ENCODE measurements around the gene WRAP53. TPM values are rescaled to one million over a fixed set of nuclear protein-coding genes. Genes with fewer than 3 reads are reported as not detected.

WRAP53 gene
- total and polyA plus RNA-seq, 5 donors, result 4.0 to 6.3 (median 4.9) TPM

DNA sequence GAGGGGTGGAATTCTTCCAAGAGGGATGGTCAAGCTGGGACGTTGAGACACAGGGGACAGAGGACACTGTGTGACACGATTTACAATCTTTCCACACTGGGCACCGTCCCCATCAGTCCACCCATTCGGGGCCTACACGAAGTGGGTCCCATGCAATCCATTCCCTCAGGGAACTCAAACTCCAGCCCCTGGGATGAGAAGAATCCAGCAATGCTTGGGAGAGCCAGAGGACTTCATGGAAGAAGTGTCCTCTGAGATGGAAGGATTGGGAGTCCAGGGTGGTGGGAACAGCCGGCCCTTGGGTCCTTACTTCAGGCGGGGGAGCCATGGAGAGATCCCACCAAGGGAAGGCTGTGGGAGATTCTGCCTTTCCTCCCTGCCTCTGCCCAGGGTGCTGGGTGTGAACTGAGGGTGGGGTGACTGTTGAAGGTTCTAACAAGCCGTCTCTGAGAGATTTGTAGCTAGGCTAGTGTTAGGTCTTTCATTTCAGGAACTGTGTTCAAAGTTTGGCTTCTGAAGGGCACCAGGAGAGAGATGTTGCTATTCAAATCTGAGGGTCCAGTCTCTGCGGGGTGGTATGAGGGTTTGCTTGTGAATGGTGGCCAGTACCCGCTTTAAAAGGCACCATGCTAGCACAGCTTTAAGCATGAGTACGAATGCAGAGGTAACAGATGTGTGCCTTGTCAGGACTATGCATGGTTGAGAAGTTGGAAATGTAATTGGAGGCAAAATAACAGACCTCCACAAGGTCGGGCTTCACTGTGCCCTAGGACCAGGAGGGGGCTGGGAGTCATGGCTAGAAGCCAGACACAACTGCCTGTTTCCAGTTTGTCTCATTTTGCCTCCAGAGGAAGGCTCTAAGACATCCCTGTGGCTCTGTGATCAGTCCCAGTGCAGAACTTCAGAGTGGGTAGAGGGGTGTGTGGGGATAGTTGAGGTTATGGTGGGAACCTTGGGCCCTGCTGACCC is 35.6 kb upstream of the WRAP53 start:
- no peaks in the 10 kb centered on the region for H3K27me3 ChIP-seq (ENCODE audit: control insufficient read depth, insufficient read depth)
- H3K4me3 ChIP-seq (ENCODE audit: low read length), result no peak overlapping the region
- intact Hi-C loops (cut with DNase I), result no loop called here
- no peaks in the 10 kb centered on the region for H3K9me3 ChIP-seq (ENCODE audit: control insufficient read depth, low read length)
- H3K4me1 ChIP-seq (ENCODE audit: control insufficient read depth, insufficient read depth, low read length), result peaks cover 2% of the 10 kb centered on the region
- H3K27ac ChIP-seq (ENCODE audit: low read length), result no peak overlapping the region
- ATAC-seq, result no peak
- 54% methylated on average over 12 of the region's 12 CpGs for WGBS
- DNase-seq, result no peak

DNA sequence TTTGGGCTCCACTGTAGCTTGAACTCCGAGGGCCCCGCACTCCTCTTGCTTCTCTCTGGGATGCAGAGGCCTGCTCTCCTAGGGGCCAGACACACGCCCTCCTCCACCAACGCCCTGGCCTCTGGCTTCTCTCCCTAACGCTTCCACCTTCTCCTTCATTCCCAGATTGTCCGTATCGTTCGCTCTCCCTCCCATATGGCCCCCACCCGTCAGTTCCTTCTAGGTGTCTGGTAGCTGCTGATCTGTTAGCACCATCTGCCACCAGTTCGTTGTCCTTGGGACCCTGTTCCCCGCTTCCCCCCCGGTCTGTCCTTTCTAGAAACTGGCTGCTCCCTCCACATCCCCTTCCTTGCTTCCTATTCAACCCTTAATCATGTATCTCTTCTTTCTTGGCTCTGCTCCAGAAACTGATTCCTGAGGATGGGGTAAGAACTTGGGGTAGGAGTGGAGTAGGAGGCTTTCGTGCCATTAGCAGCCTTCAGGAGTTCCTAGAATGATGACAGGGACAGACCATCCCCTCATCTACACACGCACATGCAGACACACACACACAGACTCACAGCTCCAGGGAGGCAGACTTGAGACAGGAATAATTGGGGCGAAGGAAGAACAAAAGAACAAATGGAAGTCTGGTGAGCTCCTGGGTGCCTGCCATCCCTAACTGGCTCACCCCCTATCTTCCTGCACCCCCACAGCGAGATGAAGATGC is 33.3 kb upstream of the WRAP53 start:
- intact Hi-C loops (cut with DNase I), result no loop called here
- no peak for ATAC-seq
- no peak for DNase-seq
- H3K27me3 ChIP-seq (ENCODE audit: control insufficient read depth, insufficient read depth), result no peaks in the 10 kb centered on the region
- peaks cover 2% of the 10 kb centered on the region for H3K4me1 ChIP-seq (ENCODE audit: control insufficient read depth, insufficient read depth, low read length)
- WGBS, result 65% methylated on average over 16 of the region's 16 CpGs
- no peak overlapping the region for H3K4me3 ChIP-seq (ENCODE audit: low read length)
- H3K9me3 ChIP-seq (ENCODE audit: control insufficient read depth, low read length), result no peaks in the 10 kb centered on the region
- H3K27ac ChIP-seq (ENCODE audit: low read length), result no peak overlapping the region

DNA sequence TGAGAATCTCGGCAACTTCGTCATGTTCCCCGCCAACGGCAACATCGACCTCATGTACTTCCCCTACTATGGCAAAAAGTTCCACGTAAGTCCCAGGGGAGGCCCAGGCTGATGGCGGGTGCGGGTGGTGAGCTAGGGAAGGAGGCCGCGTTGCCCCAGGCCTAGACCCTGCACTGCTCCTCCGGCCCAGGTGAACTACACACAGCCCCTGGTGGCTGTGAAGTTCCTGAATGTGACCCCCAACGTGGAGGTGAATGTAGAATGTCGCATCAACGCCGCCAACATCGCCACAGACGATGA is 32.8 kb upstream of the WRAP53 start:
- no peaks in the 10 kb centered on the region for H3K9me3 ChIP-seq (ENCODE audit: control insufficient read depth, low read length)
- no peak overlapping the region for H3K27ac ChIP-seq (ENCODE audit: low read length)
- ATAC-seq (no peak), DNase-seq (no peak)
- H3K27me3 ChIP-seq (ENCODE audit: control insufficient read depth, insufficient read depth), result no peaks in the 10 kb centered on the region
- 90% methylated on average over 17 of the region's 17 CpGs for WGBS
- intact Hi-C loops (cut with DNase I), result no loop called here
- H3K4me1 ChIP-seq (ENCODE audit: control insufficient read depth, insufficient read depth, low read length), result peaks cover 2% of the 10 kb centered on the region
- no peak overlapping the region for H3K4me3 ChIP-seq (ENCODE audit: low read length)

DNA sequence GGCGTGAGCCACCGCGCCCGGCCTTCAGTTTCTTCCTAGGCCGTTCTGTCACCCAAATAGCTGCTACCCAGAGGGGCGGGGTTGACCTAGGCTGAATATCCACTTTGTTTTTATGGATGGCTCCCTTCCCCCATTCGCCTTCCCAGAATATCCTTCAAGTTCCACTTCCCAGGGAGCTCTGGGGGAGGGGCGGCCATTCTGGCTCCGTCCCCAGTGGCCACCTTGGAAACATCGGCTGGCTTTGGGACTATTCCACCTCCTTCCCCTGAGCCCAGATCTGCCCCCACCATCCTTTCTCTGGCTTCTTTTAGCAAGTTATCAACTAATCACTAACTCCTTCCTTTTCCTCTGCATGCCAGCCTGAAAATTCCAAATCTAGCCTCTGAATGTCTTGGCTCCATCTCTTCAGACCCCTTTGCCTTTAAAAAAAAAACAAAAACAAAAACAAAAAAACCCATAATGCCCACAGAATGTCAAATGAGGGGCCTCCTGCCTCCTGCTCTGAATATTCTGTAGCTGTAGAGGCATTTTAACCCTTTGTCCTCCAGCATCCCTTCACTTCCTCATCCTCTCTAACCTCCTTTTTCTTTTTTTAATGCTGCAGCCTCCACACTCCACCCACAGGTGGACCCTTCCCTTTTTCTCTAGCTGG is 31.2 kb upstream of the WRAP53 start:
- peaks cover 1% of the 10 kb centered on the region for H3K4me1 ChIP-seq (ENCODE audit: control insufficient read depth, insufficient read depth, low read length)
- DNase-seq (peak; percentile 59 to 87 (median 78)), ATAC-seq (peak; percentile 47 to 57)
- no peaks in the 10 kb centered on the region for H3K27me3 ChIP-seq (ENCODE audit: control insufficient read depth, insufficient read depth)
- WGBS, result 23% methylated on average over 10 of the region's 10 CpGs
- no peak overlapping the region for H3K4me3 ChIP-seq (ENCODE audit: low read length)
- intact Hi-C loops (cut with DNase I), result no loop called here
- H3K27ac ChIP-seq (ENCODE audit: low read length), result no peak overlapping the region
- H3K9me3 ChIP-seq (ENCODE audit: control insufficient read depth, low read length), result no peaks in the 10 kb centered on the region

DNA sequence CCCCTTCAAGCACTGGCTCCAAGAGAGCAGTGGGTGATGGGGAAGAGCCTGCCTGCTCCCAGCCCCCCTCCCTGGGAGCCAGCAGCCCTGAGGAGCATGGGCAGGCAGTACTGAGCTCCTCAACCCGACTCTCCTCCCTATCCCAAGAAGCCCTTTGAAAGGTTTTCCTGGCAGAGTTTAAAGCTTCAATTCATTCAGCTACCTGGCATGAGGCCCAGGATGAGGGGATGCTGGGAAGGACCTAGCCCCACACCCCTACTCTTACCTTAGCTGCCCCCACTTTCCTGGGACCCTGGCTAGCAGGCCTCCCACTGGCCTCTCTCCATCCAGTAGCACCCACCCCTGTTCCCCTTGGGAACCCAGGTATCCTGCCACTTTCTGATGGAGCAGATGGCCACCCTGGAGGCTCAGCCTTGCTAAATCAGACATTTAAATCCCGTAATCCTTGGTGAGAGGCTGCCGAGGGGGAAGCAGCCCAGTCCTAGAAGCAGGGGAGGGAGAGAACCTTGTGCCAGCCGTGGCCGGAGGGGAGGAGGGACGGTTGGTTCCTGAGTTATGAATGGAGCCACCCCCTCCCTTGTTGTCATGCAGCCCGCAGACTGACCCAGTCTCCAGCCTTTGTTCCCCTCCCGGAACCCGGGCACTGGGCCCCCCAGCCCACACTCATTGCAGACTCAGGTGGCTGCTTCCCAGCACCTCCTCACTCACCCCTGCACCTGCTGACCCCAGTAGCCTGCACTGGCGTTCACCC is 20.4 kb upstream of the WRAP53 start:
- H3K4me1 ChIP-seq (ENCODE audit: control insufficient read depth, insufficient read depth, low read length), result no peaks in the 10 kb centered on the region
- DNase-seq (no peak), ATAC-seq (peak; percentile 22 to 28)
- intact Hi-C loops (cut with DNase I), result no loop called here
- no peaks in the 10 kb centered on the region for H3K27me3 ChIP-seq (ENCODE audit: control insufficient read depth, insufficient read depth)
- no peak overlapping the region for H3K27ac ChIP-seq (ENCODE audit: low read length)
- WGBS, result 71% methylated on average over 10 of the region's 10 CpGs
- H3K4me3 ChIP-seq (ENCODE audit: low read length), result no peak overlapping the region
- no peaks in the 10 kb centered on the region for H3K9me3 ChIP-seq (ENCODE audit: control insufficient read depth, low read length)

DNA sequence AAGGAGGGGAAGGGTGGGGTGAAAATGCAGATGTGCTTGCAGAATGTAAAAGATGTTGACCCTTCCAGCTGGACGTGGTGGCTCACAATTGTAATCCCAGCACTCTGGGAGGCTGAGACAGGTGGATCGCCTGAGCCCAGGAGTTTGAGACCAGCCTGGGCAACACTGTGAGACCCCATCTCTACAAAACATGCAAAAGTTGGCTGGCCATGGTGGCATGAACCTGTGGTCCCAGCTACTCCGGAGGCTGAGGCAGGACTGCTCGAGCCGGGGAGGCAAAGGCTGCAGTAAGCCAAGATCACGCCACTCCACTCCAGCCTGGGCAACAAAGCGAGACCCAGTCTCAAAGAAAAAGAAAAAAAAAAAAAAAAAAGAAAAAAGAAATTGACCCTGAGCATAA is 19.8 kb upstream of the WRAP53 start:
- ATAC-seq, result no peak
- H3K9me3 ChIP-seq (ENCODE audit: control insufficient read depth, low read length), result peaks cover 3% of the 10 kb centered on the region
- H3K27ac ChIP-seq (ENCODE audit: low read length), result no peak overlapping the region
- no peak overlapping the region for H3K4me3 ChIP-seq (ENCODE audit: low read length)
- no peak for DNase-seq
- intact Hi-C loops (cut with DNase I), result no loop called here
- 93% methylated on average over 7 of the region's 7 CpGs for WGBS
- H3K27me3 ChIP-seq (ENCODE audit: control insufficient read depth, insufficient read depth), result no peaks in the 10 kb centered on the region
- H3K4me1 ChIP-seq (ENCODE audit: control insufficient read depth, insufficient read depth, low read length), result no peaks in the 10 kb centered on the region

DNA sequence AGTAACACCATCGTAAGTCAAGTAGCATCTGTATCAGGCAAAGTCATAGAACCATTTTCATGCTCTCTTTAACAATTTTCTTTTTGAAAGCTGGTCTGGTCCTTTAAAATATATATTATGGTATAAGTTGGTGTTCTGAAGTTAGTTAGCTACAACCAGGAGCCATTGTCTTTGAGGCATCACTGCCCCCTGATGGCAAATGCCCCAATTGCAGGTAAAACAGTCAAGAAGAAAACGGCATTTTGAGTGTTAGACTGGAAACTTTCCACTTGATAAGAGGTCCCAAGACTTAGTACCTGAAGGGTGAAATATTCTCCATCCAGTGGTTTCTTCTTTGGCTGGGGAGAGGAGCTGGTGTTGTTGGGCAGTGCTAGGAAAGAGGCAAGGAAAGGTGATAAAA is 15.0 kb upstream of the WRAP53 start:
- no peak for ATAC-seq
- Histone ChIP-seq H3K27me3 (ENCODE audit: control insufficient read depth, insufficient read depth) (no peaks in the 10 kb centered on the region), H3K4me1 (ENCODE audit: control insufficient read depth, insufficient read depth, low read length) (no peaks in the 10 kb centered on the region), H3K9me3 (ENCODE audit: control insufficient read depth, low read length) (peaks cover 4% of the 10 kb centered on the region), H3K4me3 (ENCODE audit: low read length) (no peak overlapping the region), H3K27ac (ENCODE audit: low read length) (no peak overlapping the region)
- intact Hi-C loops (cut with DNase I), result no loop called here
- 91% methylated on average over 2 of the region's 2 CpGs for WGBS
- no peak for DNase-seq

DNA sequence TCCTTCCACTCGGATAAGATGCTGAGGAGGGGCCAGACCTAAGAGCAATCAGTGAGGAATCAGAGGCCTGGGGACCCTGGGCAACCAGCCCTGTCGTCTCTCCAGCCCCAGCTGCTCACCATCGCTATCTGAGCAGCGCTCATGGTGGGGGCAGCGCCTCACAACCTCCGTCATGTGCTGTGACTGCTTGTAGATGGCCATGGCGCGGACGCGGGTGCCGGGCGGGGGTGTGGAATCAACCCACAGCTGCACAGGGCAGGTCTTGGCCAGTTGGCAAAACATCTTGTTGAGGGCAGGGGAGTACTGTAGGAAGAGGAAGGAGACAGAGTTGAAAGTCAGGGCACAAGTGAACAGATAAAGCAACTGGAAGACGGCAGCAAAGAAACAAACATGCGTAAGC is 13.3 kb upstream of the WRAP53 start:
- ATAC-seq (no peak), DNase-seq (no peak)
- WGBS, result 87% methylated on average over 14 of the region's 14 CpGs
- Histone ChIP-seq H3K27me3 (ENCODE audit: control insufficient read depth, insufficient read depth) (no peaks in the 10 kb centered on the region), H3K4me1 (ENCODE audit: control insufficient read depth, insufficient read depth, low read length) (no peaks in the 10 kb centered on the region), H3K27ac (ENCODE audit: low read length) (no peak overlapping the region), H3K4me3 (ENCODE audit: low read length) (no peak overlapping the region), H3K9me3 (ENCODE audit: control insufficient read depth, low read length) (peaks cover 4% of the 10 kb centered on the region)
- intact Hi-C loops (cut with DNase I), result no loop called here

DNA sequence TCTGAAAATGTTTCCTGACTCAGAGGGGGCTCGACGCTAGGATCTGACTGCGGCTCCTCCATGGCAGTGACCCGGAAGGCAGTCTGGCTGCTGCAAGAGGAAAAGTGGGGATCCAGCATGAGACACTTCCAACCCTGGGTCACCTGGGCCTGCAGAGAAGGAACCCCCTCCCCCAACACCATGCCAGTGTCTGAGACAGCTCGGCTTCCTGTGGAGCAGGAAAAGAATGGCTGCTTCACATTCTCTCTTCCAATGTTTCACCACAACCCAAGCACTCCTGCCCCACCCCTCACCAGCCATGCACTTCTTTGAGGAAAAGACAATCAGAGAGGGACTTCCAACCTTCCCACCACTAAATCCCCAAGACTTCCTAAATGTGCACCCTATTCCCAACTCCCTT is 11.7 kb upstream of the WRAP53 start:
- no peak for ATAC-seq
- Histone ChIP-seq H3K4me1 (ENCODE audit: control insufficient read depth, insufficient read depth, low read length) (no peaks in the 10 kb centered on the region), H3K4me3 (ENCODE audit: low read length) (no peak overlapping the region), H3K27ac (ENCODE audit: low read length) (no peak overlapping the region), H3K27me3 (ENCODE audit: control insufficient read depth, insufficient read depth) (no peaks in the 10 kb centered on the region), H3K9me3 (ENCODE audit: control insufficient read depth, low read length) (peaks cover 4% of the 10 kb centered on the region)
- intact Hi-C loops (cut with DNase I), result no loop called here
- DNase-seq, result no peak
- 75% methylated on average over 5 of the region's 5 CpGs for WGBS

DNA sequence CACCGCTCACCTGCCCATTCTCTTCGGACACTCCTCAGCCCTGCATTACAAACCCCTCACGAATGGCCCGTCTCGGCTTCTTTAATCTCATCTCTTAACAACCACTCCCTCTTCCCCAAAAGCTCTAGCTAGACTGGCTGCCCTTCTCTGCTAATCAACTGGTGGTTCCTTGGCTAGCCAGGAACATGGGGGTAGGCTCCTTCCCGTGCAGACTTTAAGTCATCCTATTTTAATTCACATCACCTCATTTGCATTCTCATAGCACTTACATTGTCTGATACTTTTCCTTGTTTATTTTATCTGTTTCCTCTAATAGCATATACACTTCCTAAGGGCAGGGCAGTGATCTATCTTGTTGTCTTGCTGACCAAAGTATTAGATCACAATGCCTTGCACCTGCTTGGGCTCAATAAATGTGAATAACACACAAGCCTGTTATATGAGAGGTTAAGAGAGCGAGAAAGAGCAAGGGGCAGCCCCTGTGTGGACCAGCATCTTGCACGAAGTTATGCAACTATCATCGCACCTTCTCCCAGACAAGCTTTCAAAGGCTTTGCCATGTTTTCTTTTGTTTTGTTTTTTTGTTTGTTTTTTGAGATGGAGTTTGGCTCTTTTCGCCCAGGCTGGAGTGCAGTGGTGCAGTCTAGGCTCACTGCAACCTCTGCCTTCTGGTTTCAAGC is 10.7 kb upstream of the WRAP53 start:
- H3K27ac ChIP-seq (ENCODE audit: low read length), result no peak overlapping the region
- H3K27me3 ChIP-seq (ENCODE audit: control insufficient read depth, insufficient read depth), result no peaks in the 10 kb centered on the region
- WGBS, result 72% methylated on average over 10 of the region's 10 CpGs
- peaks cover 4% of the 10 kb centered on the region for H3K9me3 ChIP-seq (ENCODE audit: control insufficient read depth, low read length)
- intact Hi-C loops (cut with DNase I), result no loop called here
- no peak for ATAC-seq
- no peak overlapping the region for H3K4me3 ChIP-seq (ENCODE audit: low read length)
- DNase-seq, result no peak
- no peaks in the 10 kb centered on the region for H3K4me1 ChIP-seq (ENCODE audit: control insufficient read depth, insufficient read depth, low read length)

All from right cardiac atrium (tissue), 5 donors.